GM18861 (cell line): ENCODE results near the gene EZH2.
A peak's percentile ranks its signal among the peaks of the same experiment; 100 is the strongest.

Source experiments
- ATAC-seq: cut with Tn5 transposase; IDR thresholded peaks from one replicate; pipeline ENCODE4 v1.9.1; 2021; ENCODE audit not compliant: unreplicated experiment

The EZH2 gene

DNA sequence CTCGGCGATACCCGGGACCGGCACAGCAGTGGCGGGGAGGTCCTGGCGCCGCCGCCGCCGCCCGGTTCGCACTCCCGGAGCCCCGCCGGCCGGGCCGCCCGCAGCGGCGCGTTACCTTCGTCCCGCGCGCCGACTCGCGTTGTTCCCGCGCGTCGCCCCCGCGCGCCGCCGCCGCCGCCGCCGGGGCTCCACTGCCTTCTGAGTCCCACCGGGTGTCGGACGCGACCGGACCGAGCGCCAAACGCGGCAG, at the start of gene EZH2:
TSS of gene EZH2 (minus strand) at position 243 of the 250 bp plus-strand sequence. CDS start 36,993 bp downstream, outside the sequence.
- peak; percentile 16 for ATAC-seq

DNA sequence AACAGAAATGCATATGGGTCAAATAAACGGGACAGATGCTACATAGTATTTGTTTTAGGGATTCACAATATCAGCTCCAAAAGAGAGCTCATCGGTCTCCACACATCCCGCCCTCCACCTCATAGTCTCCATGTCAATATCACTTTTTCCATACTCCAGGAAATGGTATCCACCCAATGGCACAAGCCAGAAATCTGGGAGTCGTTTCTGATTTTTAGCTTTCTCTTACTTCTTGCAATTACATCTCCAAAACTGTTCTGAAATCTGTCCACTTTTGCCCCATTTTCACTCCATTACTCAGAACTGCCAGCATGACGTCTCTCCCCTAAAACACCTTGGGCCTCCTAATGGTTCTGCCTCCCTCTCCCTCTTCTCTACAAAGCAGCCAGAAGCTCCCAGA, 47.4 kb upstream of the EZH2 start:
- ATAC-seq: no peak

DNA sequence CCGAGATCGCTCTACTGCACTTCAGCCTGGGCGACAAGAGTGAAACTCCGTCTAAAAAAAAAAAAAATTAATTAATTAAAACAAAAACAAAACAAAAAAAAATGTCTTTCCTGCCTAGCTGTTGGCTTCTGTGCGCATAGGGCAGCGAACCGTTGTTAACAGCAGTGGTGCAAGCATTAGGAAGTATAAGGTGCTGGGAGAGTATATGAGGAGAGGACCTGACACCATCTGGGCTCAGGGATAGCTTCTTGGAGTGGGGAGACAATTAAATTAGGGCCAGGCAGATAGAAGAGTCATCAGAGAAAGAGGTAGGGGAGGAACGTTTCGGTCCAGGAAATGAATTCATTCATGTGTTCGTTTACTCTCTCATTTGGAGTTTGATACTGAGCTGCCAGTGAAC, 46.2 kb upstream of the EZH2 start:
- ATAC-seq: no peak

DNA sequence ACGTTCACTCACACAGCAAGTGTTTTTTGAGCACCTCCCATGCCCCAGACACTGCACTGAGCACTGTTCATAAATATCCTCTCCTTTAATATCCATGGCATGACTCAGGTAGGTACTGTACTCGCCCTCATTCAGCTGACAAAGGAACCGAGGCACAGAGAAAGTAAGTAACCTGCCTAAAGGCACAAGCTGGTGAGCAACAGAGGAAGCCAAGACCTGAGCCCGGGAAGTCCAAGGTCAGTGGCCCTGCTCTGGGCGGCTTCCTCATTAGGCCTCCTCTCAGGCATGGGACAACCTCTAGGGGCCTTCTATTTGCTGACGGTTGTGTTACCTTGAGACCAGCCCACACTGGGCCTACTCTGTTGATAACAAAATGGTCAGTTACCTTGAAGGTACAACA, 45.1 kb upstream of the EZH2 start:
- ATAC-seq: no peak

DNA sequence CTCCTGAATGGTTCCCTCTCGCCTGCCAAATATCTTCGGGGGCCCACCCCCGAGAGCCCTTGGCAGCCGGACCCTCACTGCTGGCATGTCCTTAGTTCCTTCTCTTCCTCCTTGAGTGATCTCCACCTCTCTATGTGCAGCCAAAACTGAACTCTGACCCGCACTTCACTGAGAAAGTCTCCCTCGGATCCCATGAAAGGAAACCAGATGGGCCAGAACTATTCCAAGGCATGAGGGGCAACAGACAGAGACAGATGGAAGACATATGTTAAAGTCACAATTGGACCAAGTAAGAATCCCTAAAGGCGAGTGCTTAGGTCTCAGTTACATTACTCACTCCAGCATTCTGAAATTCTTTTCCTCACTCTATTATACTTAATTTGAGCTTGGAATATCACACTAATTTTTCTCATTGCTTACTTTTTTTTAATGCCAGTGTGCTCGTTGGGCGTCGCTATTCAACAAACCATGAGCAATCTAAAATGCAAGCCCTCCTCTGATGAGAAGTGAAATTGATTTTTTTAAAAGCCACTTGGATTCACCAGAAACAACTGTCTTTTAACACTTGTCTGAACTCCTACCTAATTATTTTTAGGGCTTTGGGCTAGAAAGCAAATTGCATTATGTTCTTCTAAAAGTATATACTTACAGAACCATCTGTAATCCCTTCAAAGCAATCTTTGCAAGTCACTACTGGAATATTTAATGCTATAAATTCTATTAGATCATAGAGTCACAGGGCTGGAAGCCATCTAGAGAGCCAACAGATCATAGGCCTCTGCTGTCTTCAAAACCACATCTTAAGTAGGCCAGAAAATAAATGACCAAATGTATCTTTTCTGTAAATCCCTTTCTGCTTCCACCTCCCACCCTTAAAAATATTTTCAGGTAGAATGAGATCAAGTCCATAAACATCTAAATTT, 43.3 kb upstream of the EZH2 start:
- no peak for ATAC-seq

DNA sequence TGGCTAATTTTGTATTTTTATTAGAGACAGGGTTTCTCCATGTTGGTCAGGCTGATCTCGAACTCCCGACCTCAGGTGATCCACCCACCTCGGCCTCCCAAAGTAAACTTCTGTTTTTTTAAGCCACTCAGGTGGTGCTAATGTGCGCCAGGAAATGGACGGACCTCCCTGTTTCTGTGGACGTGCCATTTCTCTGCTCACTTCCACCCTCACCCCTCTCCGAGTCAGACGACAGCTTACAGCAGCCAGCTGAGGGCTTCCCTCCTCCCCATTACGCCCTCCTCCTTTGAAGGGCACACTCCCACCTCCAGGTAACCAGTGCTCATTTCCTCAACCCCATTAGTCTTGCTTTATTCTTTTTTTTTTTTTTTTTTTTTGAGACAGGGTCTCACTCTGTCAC, 41.7 kb upstream of the EZH2 start:
- no peak for ATAC-seq

DNA sequence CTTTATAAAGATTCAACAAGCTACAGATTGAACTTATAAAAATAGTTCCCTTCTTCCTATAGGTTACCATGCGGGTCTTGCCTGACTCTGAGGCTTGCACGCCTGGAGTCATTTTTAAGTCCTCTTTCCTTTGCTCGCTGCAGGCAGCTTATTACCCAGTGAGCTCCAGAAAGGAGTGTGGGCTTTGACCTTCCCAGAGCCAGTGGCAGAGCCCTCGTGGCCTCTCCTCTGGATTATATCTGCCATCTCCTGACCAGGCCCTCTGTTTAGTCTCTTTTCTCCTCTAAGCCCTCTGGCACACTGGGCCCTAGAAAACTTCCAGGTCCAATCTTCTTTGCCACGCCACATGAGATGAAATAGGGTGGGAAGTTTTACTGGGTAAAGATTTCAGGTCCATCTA, 39.9 kb upstream of the EZH2 start:
- ATAC-seq: no peak

DNA sequence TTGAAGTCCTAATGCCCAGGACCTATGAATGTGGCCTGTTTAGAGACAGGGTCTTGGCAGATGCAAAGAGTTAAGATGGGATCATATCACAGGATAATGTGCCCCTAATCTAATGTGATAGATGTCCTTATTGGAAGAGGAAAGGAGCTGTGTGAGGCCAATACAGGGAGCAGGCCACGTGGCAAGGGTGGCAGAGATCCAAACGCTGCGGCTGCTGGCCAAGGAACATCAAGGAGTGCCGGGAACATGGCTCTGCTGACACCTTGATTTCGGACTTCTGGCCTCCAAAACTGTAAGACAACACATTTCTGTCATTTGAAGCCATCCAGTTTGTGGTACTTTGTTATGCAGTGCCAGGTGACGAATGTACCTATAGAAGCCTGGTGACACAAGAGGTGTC, 37.7 kb upstream of the EZH2 start:
- no peak for ATAC-seq

DNA sequence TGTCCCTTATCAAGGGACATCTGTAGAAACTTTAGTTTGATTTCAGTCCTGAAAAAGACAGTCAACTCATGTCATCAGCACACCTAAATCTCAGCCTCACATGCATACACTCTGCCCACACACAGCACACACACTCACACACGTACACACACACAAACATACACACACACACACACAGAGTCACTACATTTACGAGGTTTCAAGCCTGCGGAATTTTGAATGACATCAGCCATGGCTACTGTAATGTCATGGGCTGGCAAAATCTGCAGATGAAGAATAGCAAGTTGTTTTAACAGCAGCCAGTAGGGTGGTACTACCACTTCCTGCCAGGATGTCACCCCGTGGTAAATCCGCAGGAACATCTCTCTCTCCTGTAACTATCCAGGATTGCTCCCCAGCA, 37.1 kb upstream of the EZH2 start:
- no peak for ATAC-seq

DNA sequence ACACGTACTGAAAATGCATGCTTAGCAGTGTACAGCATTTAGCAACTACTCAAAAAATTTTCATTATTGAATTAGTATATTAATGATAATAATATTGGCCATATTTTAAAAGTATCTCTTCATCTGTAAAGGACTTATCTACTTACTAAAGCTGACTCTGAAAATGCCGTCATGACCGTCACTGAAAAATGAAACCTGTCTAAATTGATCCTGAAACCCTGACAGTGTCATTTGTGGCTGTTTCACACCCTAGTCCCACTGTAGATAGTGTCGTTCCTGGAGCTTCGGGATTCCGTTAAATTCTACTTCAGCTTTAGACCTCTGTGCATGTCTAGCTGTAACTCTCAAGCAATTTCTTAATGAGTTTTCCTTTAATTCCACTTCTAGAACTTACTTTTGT, 35.8 kb upstream of the EZH2 start:
- peak; percentile 52 for ATAC-seq

DNA sequence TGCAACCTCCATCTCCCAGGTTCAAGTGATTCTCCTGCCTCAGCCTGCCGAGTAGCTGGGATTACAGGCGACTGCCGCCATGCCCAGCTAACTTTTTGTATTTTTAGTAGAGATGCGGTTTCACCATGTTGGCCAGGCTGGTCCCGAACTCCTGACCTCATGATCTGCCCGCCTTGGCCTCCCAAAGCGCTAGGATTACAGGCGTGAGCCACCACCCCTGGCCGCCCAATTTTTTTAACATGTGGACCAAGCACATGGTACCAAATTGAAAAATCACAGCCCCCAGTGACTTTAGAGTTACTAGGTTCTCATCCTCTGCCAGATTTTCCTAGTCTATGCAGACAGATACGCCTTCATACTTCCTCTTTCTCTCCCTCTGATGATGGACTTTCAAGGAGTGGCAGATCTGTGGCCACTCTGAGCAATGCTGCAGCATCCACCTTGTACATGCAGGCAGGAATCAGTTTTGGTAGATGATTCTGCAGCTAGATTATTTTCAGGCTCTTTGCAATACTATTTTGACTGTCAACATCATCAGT, 34.0 kb upstream of the EZH2 start:
- no peak for ATAC-seq

DNA sequence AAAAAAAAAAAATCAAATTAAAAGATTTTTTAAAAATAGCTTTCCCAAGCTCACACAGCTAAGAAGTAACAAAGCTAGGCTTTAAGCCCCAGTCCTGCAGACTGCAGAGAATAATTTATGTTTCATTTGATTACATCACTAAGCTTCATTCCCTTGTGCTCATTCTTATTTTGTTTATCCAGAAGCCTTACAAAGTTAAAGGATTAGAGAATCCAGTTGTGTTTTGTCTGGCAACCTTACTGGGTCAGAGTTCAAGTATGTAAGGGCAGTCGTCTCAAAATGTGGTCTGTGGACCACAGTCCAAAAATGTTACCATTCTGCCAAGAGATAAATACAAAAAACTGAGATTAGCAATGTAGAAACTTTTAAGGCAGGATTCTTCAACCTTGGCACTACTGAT, 32.1 kb upstream of the EZH2 start:
- ATAC-seq: no peak

DNA sequence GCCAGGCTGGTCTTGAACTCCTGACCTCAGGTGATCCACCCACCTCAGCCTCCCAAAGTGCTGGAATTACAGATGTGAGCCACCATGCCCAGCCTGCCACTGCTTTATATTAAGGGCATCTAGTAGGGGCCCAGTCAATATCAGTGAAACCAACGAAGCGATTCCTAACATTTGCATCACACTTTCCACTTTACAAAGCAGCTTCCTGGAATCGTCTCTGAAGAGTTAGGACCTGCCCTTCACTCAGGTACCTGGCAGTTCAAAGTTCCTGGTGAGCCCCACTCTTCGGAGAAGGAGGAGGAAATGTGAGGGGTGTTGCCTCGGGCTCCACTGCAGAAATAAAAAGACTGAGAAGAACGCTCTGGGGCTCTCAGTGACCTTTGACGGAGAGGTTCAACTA, 31.1 kb upstream of the EZH2 start:
- no peak for ATAC-seq

DNA sequence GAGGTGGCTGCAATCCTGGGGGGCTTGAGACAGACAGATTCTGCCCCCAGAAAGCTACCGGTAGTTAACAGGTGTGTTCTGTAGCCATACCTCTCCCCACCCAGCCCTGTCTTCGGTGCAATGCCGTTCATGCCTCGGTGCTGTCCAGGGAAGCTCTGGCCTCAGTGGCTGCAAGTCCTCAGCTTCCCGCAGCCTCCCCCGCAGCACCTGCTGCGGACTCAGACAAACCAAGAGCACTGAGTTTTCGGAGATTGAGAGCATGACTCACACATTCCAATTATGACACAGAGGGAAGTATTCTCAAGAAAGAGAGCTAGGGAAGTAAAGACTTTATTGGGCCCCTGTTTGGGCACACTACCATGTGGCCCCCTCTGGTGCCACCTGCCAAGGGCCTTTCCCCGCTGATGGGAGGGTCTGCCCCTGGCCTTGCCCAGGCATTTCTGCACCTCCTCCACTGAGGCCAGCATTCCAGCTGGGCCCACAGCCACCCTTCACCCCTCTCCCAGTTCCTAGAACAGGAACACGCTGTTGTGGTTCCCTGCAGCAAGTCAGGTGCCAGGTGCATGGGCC, 30.2 kb upstream of the EZH2 start:
- ATAC-seq: peak; percentile 43

DNA sequence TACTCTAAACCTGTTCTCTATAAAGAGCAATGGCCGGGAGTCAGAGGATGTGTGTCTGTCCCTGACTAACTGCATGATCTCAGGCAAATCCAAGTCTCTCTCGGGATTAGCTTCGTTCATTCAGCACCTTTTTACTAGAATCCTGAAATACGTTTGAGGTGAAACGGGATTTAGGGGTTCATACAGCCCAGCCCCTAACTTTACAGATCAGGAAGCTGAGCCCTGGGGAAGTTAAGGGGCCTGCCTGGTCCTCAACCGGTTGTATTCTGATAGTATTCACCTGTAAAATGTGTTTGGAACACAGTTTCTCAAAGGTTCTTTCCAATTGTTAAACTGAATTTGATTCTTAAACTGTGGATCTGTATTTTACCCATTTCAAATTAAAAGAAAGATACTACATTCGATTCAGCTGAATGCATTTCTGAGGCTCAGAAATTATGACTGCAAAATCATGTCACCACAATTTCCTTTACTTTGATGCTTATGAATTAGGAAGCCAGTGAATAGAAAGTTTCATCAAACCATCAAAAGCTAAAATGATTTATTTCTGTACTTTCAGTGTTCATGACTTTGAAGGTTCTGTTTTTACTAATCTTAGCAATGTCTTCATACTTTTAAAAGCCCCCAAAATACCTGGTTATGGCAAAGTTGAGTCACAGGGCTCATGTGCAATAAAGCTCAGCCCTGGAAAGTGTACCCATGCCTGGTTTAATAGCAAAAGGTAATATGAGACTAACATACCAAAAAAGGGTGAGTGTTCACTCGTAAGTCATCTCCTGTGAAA, 28.9 kb upstream of the EZH2 start:
- peak; percentile 60 for ATAC-seq

DNA sequence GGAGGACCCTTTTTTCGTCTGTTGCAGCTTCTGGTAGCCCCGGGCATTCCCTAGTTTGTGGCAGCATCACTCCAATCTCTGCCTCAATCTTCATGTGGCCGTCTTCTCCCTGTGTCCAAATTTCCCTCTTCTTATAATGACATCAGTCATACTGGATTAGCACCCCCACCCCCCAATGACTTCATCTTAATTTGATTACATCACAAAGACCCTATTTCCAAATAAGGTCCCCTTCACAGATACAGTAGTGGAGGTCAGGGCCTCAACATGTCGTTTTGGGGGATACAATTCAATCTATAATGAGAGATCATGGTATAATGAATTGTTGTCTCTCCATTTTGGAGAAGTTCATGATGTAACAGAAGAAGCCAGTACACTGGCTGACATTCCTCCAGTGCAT, 28.1 kb upstream of the EZH2 start:
- no peak for ATAC-seq

DNA sequence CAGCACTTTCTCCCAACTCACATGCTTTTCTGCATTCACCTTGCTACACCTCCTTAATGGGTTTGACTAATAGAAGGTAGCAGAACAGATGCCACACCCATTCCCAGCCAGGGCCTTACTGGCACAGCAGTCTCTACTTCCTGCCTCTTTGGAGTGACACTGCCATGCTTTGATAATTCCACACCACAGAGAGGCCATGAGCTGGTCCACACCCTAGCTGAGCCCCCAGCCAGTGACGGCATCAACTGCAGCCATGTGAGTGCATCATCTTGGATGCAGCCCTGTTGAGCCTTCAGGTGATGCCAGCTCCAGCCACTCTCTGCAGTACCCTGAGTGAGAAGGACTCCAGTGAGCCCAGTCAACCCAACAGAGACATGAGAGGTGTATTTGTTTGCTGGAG, 27.5 kb upstream of the EZH2 start:
- ATAC-seq: no peak

DNA sequence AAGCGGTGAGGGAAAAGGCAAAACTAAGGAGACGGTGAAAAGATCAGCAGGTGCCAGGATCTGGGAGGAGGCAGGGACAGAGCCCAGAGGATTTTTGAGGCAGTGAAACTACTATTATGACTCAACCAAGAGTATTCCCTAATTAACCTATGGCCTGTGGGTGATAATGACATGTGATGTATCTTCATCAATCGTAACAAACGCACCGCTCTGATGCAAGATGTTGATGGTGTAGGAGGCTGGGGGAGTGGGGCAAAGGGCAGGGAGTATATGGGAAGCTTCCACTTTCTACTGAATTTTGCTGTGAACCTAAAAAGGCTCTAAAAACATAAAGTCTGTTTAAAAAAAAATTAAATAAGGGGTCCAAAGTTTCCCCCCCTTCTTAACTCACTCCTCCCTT, 25.5 kb upstream of the EZH2 start:
- ATAC-seq: no peak

DNA sequence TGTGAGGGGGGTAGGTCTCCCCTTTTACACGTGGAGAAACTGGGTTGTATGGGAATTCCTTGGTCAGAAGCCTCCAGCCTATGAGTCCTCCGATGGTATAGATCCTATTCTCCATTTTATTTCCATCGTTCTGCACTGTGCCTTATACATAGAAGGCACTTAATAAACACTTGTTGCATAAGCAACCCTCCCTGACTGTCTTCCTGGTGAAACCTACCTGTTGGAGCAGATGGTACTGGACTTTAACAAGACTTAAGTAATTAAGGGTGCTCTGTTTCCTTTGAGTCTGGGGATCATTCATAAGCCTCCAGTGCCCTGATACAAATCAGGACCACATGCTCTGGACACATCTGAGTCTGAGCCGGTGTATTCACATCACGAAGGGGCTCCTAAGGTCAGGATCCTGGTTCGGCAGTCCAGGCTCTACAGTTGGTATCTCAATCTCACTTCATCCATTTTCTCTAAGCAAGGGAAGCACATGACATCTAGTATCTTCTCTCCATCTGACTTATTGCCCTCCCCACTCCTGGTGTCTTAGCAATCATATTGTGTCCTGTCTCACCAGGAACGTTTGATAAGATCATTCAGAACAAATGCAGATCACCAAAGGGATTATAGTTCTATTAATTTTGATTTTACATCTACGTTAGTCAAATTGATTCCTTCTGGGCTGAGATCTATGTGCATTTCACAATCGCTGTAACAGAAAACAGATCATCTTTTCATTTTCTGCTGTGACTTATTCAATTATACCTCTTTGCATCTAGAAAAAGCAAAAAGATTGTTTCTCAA, 22.8 kb upstream of the EZH2 start:
- no peak for ATAC-seq

DNA sequence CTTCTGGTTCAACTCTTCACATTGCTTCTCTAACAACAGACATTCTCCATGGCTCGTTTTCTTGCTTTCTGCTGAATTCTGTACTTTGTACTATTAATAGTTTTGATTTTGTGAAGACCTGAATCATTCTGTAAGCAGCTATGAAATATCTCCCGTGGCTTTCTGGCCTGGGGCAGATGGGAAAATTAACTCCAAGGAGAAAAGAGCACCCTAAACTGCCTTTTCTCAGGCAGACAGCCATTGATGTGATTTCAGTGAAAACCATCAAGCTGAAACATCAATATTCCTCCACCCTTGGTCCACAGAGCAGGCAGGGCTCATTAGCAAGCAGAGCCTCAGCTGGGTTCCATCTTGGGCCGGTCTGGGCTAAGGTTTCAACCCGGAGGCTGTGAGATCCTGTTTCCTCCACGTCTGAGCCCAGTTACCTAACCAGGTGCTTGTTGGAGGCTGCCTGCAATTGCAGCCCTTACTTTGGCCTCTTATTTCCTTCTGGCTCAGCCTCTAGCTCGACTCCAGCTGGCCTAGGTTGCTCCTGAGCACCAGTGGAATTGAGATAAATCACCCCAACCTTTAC, 21.1 kb upstream of the EZH2 start:
- no peak for ATAC-seq

DNA sequence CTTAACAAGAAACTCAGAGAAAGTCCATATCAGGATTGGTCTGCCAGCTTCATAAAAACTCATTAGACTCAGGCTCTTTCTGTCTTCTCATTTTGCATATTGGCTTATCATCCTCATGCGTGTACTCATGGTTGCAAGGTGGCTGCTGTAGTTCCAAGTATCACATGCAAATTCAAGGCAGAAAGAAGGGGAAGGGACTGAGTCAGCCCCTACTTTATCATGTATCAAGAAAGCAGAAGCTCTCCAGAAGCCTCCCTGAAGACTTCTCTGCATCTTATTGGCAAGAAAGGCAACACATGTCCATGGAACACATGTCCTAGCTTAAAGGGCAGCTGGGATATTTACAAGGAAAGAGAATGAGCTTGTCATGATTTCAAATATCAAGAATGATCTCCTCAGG, 19.4 kb upstream of the EZH2 start:
- no peak for ATAC-seq
